Activated T-helper 9 cell treated with anti-CD3 and anti-CD28 coated beads, Interleukin-2, amount 50 U/mL, for 16 hours (primary cell): Measurements from ENCODE around the gene ESPN.
A peak's percentile ranks its signal among the peaks of the same experiment; 100 is the strongest.

Source experiments
- DNase-seq: peaks from one replicate; pipeline ENCODE4 v3.0.0-alpha.2; 2020; ENCODE audit warnings: low read depth

ESPN gene

DNA sequence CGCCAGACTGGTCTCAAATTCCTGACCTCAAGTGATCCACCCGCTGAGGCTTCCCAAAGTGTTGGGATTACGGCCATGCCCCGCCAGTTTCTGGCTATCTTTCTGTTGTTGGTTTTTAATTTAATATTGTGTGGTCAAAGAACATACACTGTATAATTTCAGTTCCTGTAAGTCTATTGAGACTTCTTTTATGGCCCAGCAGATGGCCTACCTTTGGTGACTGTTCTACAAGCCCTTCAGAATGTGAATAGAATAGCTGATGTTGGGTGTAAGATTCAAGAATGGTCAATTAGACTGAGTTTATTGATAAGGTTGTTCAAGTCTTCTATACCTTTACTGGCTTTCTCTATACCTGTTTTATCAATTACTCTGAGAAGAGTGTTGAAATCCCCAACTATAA lies 15.5 kb upstream of the ESPN start:
- DNase-seq, result no peak

- DNase-seq, result no peak
Observed at GRCh38 chr1:6409733-6410132, 14.8 kb upstream of the ESPN start.

DNA sequence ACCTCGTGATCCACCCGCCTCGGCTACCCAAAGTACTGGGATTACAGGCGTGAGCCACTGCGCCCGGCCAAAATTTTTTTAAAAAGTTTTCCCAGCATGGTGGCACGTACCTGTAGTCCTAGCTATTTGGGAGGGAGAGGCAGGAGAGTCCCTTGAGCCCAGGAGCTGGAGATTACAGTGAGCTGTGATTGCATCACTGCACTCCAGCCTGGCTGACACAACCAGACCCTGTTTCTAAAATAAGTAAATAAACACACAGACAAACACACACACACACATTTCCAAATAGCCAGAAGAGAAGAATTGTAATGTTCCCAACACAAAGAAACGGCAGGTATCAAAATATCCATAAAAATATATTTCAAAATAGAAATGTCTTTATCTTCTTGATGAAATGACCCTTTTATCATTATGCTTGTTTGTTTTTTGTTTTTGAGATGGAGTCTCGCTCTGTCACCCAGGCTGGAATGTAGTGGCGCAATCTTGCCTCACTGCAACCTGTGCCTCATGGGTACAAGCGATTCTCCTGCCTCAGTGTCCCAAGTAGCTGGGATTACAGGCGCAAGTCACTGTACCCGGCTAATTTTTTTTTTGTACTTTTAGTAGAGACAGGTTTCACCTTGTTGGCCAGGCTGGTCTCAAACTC lies 14.2 kb upstream of the ESPN start:
- no peak for DNase-seq

DNA sequence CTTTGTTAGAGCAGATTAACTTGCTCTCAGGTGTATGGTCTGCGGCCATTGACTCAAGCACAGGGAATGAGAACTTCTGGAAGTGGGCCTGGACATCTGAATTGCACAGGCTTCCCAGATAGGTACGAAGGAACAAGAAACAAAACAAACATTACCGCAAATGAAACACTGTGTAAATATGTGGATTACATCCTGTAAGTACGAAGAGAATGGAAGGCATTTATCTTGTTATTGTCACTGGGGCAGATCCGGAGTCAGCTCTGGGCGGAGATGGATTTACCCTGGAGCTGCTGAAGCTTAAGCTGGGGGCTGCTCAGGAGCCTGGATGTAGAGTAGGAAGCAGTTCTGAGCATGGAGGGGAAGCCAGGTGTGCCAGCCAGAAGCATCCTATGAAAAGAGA lies 11.7 kb upstream of the ESPN start:
- DNase-seq, result no peak

DNA sequence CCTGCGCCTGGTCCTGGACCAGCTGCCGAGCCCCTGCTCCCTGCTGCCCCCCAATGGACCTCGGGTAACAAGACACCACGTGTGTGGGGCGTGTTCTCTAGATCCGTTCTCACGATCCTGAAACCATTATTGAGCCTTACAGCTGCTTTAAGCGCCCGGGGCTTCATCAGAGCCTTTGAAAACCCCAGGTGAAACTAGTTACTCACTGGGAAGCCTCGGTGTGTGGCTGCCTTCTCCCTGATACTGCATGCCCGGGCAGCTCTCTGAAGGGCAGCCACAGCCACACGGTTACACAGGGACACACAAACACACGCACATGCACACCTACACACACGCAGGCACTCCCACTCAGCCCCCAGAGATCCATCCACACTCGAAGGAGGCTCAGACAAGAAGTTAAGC lies 10.1 kb upstream of the ESPN start:
- DNase-seq, result no peak

GRCh38 chr1:6414881-6415626 lies 9.5 kb upstream of the ESPN start:
- no peak for DNase-seq

DNA sequence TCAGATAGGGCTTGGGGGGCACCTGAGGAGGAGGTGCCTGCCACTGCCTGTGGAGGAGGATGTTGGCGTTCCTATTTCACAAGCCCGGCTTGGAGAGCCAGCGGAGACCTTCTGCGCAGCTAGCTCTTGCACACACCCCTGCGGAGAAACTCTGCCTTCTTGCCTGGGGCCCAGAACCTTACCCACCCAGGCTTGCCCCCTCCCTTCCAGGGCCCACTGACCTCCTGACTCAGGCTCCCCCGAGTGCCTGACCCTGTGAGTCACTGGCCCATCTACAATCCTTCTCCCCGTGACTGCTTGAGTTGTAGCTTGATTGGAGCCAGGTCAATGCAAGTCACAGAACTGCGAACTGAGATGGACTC lies 8.3 kb upstream of the ESPN start:
- DNase-seq, result no peak

GRCh38 chr1:6416906-6417305 lies 7.7 kb upstream of the ESPN start:
- no peak for DNase-seq

- DNase-seq, result no peak
Observed at GRCh38 chr1:6417961-6418667, 6.5 kb upstream of the ESPN start.

DNA sequence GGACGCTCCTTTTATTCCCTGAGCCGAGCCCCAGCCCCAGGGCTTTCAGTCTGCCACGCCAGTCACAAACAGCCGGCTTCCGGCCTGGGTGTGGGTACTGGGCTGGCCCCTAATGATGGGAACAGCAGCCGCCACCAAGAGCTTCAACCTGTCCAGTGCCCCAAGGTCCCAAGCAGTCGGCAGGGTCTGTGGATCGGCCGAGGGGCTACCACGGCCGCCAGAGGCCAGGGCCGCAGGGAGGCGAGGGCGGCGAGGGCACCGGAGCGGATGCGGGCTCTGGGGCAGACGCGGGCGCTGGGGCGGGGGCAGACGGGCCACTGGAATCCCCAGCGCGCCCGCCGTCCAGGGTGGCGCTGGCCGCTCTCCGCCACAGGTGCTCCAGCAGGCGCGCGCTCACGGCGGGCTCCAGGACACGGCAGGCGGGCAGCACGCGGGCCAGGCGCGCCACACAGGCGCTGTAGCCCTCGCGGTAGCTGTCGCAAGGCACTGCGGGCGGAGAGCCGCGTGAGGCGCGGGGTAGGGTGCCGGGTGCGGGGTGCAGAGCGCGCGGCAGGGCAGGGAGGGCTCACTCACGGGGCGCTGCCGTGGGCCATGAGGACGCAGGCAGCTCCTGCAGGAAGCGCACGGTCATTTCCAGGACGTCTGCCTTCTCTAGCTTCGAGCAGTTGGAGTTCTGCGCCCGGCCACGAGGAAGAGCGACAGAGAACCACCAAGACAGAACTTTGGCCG lies 5.7 kb upstream of the ESPN start:
- no peak for DNase-seq

DNA sequence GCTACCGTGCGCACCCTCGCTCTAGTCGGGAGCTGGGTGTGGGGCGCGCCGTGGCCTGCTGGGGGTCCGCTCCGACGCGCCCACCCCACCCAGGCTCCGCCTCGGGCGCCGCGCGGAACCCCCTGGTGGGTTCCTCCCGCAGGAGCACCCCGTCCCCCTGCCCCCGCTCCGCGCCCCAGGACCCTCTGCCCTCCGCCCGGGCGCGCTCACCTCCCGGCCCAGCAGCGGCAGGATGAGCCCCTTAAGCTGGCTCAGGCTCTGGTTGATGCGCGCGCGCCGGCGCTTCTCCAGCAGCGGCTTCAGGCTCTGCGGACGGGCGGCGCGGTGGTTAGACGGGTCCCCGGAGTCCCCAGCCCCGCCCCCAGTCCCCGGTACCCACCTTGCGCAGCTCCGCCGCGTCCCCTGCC lies 5.2 kb upstream of the ESPN start:
- DNase-seq, result no peak

DNA sequence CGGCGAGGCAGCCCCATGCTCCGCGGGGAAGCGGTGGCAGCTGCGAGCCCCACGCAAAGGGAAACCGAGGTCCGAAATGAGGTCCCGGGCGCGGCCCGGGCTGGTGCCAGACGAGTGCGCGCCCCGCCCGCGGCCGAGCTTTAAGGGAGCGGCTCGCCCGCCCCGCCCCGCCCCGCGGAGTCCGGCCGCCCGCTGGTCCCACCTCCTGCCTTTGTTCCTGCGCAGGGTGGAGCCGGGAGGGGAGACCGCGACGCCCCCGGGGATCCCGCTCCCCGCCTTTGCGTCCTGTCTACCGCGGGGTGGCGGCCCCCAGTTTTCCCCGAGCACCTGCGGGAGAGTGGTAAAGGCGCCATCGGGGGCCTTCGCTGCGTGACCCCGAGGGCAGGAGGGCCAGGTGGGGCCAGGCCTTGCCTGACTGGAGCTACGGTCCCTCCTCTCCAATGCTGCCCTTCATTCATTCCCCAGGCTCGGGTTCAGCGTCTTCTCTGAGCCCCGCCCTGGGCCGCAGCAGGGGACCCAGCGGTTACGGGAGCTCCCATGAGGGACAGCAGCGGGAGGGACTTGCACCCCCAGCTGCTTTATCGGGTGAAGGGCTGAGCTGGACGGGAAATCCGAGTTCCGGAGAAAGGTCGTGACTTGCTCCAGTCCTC lies 4.6 kb upstream of the ESPN start, which contains the start of gene HES2:
TSS of gene HES2 (minus strand) at position 116 of the 650 bp plus-strand sequence. CDS start at position 17, 99 bp downstream.
- no peak for DNase-seq

GRCh38 chr1:6420454-6421042 lies 4.0 kb upstream of the ESPN start:
- DNase-seq, result no peak

- DNase-seq, result no peak
Observed at GRCh38 chr1:6421266-6421665, 3.3 kb upstream of the ESPN start.

DNA sequence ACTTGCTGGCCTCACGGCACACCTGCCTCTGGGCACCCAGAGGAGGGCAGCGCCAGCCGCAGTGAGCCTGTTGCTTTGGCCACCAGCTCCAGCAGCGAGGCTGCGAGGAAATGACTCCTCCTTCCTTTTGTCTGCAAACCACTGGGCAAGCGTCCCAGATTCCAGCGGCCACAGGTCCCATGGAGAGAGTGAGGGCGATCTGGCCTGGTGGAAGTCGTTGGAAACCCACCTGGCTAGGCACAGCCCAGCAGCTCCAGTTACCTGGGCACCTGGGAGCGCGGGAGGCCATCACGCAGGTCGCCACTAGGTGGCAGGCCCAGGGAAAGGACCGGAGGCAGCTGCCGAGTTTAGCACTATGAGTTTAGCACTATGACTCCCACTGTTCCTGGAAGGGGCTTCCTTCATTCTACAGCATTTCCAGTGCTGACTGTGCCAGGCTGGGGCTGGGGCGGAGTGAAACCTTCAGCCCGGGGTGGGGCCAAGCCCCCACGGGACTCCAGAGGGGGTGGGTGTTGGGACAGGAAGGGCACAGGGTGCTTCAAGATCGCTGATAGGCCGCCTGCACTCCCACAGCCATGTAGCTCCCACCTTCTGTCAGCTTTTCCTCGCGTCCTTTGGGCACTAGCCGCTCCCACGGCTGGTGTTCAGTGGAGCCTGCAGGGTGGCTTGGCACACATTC lies 1.1 kb upstream of the ESPN start:
- peak; percentile 65 for DNase-seq

DNA sequence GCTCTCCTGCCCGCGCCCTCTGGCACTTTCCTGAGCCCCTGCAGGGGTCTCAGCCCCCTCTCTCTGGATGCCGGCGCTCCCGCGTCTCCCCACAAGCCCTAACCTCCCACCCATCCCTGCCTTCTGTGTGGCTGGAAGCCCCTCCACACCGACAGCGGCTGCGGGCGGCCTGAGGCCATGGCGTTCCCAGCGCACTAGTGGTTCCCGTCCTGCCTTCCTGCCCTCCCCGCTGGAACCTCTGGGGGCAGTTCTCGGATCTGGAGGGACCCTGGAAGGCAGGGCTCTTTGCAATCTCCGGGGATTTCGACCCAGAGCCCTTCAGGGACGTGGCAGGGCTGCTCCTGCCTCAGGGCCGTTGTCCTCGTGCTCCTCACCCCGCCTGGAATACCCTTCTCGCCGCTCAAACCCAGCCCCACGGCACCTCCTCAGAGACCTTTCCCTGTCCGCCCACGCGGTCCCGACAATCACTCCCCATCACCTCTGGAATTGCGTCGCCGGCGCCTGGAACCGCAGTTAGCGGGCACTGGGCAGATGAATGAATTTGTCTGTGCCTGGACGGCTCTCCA lies 493 bp upstream of the ESPN start:
- DNase-seq, result no peak

DNA sequence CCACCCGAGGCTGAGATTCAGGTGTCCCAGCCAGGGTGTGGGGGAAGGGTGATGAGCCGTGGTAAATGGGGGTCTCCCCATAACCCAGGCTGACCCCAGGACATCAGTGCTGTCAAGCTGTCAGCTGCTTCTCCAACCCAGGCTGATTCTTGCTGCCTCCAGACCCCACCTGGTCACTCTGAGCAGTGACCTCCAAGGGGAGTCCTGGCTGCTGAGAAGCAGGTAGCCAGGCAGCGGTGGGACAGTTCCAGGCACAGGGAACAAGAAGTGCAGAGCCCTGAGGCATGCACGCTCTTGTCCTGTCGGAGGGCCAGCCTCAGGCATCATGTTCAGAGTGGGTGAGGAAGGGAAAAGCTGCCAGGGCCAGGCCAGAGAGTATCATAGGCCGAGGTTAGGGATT lies 1.1 kb downstream of the ESPN start:
- DNase-seq, result no peak

DNA sequence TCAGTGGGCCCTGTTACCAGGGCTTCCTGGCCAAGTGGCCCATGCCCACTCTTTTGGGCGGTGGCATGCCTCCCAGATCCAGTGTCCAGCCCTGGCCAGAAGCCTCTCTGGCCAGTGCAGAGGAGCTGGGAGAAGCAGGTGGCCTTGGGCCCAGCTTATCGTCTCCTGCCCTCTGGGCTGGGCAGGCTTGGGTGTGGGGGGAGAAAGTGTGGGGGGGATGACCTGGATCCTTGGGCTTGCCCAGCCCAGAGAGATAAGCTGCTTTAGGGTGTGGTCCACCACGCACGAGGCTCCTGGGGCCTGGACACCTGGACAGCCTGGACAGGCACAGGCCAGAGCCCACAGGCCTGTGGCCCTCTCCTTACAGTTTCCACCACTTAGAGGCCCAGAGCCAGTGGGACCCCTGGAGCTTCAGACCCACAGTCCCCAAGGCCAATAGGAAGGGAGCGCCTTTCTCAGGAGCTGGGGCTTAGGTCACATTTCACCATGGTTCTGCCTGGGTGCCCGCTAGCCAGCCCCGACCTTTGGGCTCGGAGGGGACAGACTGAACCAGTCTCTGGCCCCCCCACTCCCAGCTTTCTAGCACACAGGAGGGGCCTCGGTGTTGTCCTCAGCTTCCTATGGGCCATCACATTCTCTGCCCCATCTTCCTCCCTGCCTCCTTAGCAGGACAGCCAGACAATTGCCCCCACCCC lies 1.8 kb downstream of the ESPN start:
- no peak for DNase-seq

DNA sequence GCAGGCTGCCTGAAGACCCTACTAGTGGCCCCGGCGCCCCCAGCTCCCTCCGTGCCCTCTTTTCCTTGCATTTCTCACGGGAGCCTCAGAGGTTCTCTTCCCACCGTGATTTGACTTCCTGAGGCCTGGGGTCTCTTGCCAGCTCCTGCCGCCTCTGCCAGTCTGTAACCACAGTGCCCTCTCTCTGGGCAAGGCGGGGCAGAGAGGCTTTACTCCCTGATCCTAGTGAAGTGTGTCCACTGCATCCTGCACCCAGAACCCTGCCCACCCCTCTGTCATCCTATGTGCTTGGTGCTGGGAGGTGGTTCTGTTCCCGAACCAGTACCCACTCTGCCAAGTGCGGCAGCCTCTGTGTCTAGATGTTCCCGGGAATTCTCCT lies 2.4 kb downstream of the ESPN start:
- no peak for DNase-seq
